Vagina (tissue), 2 donors: ENCODE measurements around the gene CYFIP1.

Experiments
- POLR2A ChIP-seq, 2 donors: fragments of 450-650 bp; IDR thresholded peaks; one replicate each; pipeline ENCODE4 v1.6.1; 2017; ENCODE audit warnings: antibody characterized with exemption in 2 of 2, mild to moderate bottlenecking in 2 of 2, moderate library complexity in 2 of 2
- TF ChIP-seq, protein P1 (sequence below), 3 experiments: fragments of 450-650 bp in 2 of 3; fragments of 200-600 bp in 1 of 3; sonication (generic) in 1 of 3; IDR thresholded peaks; one replicate each; pipeline ENCODE4 v1.5.1; 2017 to 2019; ENCODE audit warnings: antibody characterized with exemption in 3 of 3, mild to moderate bottlenecking in 2 of 3, moderate library complexity in 2 of 3

GRCh38 chr15:22948056-22948455, 32.1 kb downstream of the CYFIP1 start:
- TF ChIP-seq, protein P1, sequence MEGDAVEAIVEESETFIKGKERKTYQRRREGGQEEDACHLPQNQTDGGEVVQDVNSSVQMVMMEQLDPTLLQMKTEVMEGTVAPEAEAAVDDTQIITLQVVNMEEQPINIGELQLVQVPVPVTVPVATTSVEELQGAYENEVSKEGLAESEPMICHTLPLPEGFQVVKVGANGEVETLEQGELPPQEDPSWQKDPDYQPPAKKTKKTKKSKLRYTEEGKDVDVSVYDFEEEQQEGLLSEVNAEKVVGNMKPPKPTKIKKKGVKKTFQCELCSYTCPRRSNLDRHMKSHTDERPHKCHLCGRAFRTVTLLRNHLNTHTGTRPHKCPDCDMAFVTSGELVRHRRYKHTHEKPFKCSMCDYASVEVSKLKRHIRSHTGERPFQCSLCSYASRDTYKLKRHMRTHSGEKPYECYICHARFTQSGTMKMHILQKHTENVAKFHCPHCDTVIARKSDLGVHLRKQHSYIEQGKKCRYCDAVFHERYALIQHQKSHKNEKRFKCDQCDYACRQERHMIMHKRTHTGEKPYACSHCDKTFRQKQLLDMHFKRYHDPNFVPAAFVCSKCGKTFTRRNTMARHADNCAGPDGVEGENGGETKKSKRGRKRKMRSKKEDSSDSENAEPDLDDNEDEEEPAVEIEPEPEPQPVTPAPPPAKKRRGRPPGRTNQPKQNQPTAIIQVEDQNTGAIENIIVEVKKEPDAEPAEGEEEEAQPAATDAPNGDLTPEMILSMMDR (IDR thresholded peaks at IDR 0.05), result no peak
- no peak for TF ChIP-seq POLR2A (IDR thresholded peaks at IDR 0.05)
